ENCODE results near the gene JAKMIP2.

Gene JAKMIP2

GRCh38 chr5:147659166-147659929 is 123.2 kb downstream of the JAKMIP2 start:
- in situ Hi-C loops (cut with HindIII; ENCODE audit: low pct_ligation_motif_present, low sequenced_read_pairs) = no loop called here
- DNase-seq = no peak
- Histone ChIP-seq H3K27me3 (replicated peaks) (no peaks in the 10 kb centered on the region), H3K36me3 (replicated peaks) (no peaks in the 10 kb centered on the region), H3K27ac (no peak overlapping the region), H3K4me3 (ENCODE audit: low read depth, low read length) (no peak overlapping the region)
- TF ChIP-seq CTCF (IDR thresholded peaks at IDR 0.05; ENCODE audit: low read depth, low read length, missing control alignments) = no peak

- no peak for TF ChIP-seq CTCF (IDR thresholded peaks at IDR 0.05; ENCODE audit: low read depth, low read length, missing control alignments)
- Histone ChIP-seq H3K4me3 (ENCODE audit: low read depth, low read length) (no peak overlapping the region), H3K27ac (no peak overlapping the region), H3K36me3 (replicated peaks) (no peaks in the 10 kb centered on the region), H3K27me3 (replicated peaks) (no peaks in the 10 kb centered on the region)
- in situ Hi-C loops (cut with HindIII; ENCODE audit: low pct_ligation_motif_present, low sequenced_read_pairs) = no loop called here
- no peak for DNase-seq
Observed at GRCh38 chr5:147658293-147658932, 124.1 kb downstream of the JAKMIP2 start.

GRCh38 chr5:147648597-147648996 is 133.9 kb downstream of the JAKMIP2 start:
- Histone ChIP-seq H3K4me3 (ENCODE audit: low read depth, low read length) (no peak overlapping the region), H3K27ac (no peak overlapping the region), H3K36me3 (replicated peaks) (no peaks in the 10 kb centered on the region), H3K27me3 (replicated peaks) (no peaks in the 10 kb centered on the region)
- in situ Hi-C loops (cut with HindIII; ENCODE audit: low pct_ligation_motif_present, low sequenced_read_pairs) = no loop called here
- no peak for TF ChIP-seq CTCF (IDR thresholded peaks at IDR 0.05; ENCODE audit: low read depth, low read length, missing control alignments)
- no peak for DNase-seq

- no peak for TF ChIP-seq CTCF (IDR thresholded peaks at IDR 0.05; ENCODE audit: low read depth, low read length, missing control alignments)
- H3K27me3 ChIP-seq (replicated peaks) = no peaks in the 10 kb centered on the region
- H3K36me3 ChIP-seq (replicated peaks) = no peaks in the 10 kb centered on the region
- H3K27ac ChIP-seq = no peak overlapping the region
- in situ Hi-C loops (cut with HindIII; ENCODE audit: low pct_ligation_motif_present, low sequenced_read_pairs) = no loop called here
- no peak for DNase-seq
- no peak overlapping the region for H3K4me3 ChIP-seq (ENCODE audit: low read depth, low read length)
Observed at GRCh38 chr5:147645197-147645596, 137.3 kb downstream of the JAKMIP2 start.

GRCh38 chr5:147644460-147644859 is 138.1 kb downstream of the JAKMIP2 start:
- no peak for TF ChIP-seq CTCF (IDR thresholded peaks at IDR 0.05; ENCODE audit: low read depth, low read length, missing control alignments)
- Histone ChIP-seq H3K4me3 (ENCODE audit: low read depth, low read length) (no peak overlapping the region), H3K27ac (no peak overlapping the region), H3K36me3 (replicated peaks) (no peaks in the 10 kb centered on the region), H3K27me3 (replicated peaks) (no peaks in the 10 kb centered on the region)
- in situ Hi-C loops (cut with HindIII; ENCODE audit: low pct_ligation_motif_present, low sequenced_read_pairs) = no loop called here
- no peak for DNase-seq

Measured in brain microvascular endothelial cell (primary cell).